HepG2 (cell line): ENCODE results near the gene IL1RAPL1. TPM values are rescaled to one million over a fixed set of nuclear protein-coding genes. Genes with fewer than 3 reads are reported as not detected.

Experiments used
- ATAC-seq: fragments of 200-7000 bp; cut with Tn5 transposase; 3 replicates; pipeline ENCODE4 v1.9.1; 2020; ENCODE audit warnings: mild to moderate bottlenecking, moderate library complexity
- BruUV-seq: library from RNA; stranded (reverse); fragments of 400-500 nt; replicated peaks from 2 replicates; lab custom pipeline; 2021; lab: Mats Ljungman, UMichigan
- CTCF ChIA-PET: fragments of 300-600 bp; formaldehyde crosslinking; extraction: SDS; loops from one replicate; lab custom pipeline; 2021; ENCODE audit warnings: low total read pairs, inconsistent platforms, low intra/inter-chr PET ratio; lab: Yijun Ruan, JAX
- POLR2A ChIA-PET: fragments of 350-600 bp; sonication (Branson Sonifier 250); formaldehyde crosslinking; loops from one replicate; lab custom pipeline; 2020; ENCODE audit warnings: antibody characterized with exemption, inconsistent platforms; lab: Yijun Ruan, JAX
- DNase-seq: peaks from one replicate; pipeline ENCODE4 v3.0.0-alpha.2; 2015; ENCODE audit warnings: low spot score
- FAIRE-seq: peaks from 3 replicates; lab custom pipeline; 2011; peaks lifted over from hg19 to GRCh38; lab: Jason Lieb, UNC
- H2AFZ ChIP-seq: one replicate; pipeline ENCODE4 v1.6.1; 2011; ENCODE audit warnings: low read length, inconsistent platforms
- H3K27ac ChIP-seq: fragments of 300-600 bp; 3 replicates; pipeline ENCODE4 v1.8.0; 2011; ENCODE audit warnings: mixed run types, mild to moderate bottlenecking, mixed read lengths, low read length, inconsistent platforms; ENCODE audit not compliant: insufficient read depth; ENCODE audit errors: extremely low read length
- H3K27me3 ChIP-seq, 2 experiments: fragments of 200-600 bp in 1 of 2; 2 replicates in 1 of 2; 3 replicates in 1 of 2; pipeline versions ENCODE4 v1.6.0 to v1.8.0; 2011; ENCODE audit warnings: low read length in 2 of 2, mild to moderate bottlenecking in 2 of 2, moderate library complexity in 2 of 2, inconsistent platforms in 1 of 2; ENCODE audit not compliant: insufficient read depth in 2 of 2, control insufficient read depth in 1 of 2
- H3K36me3 ChIP-seq, 2 experiments: fragments of 200-600 bp in 1 of 2; replicated peaks in 1 of 2; 2 replicates in 1 of 2; 3 replicates in 1 of 2; pipeline versions ENCODE4 v1.5.1 to v1.8.0; 2011; ENCODE audit warnings: low read length in 2 of 2, inconsistent platforms in 1 of 2; ENCODE audit not compliant: insufficient read depth in 2 of 2, control insufficient read depth in 1 of 2
- H3K4me1 ChIP-seq: 2 replicates; pipeline ENCODE4 v1.5.1; 2012; ENCODE audit warnings: low read length, inconsistent platforms; ENCODE audit not compliant: insufficient read depth
- H3K4me2 ChIP-seq: 2 replicates; pipeline ENCODE4 v1.6.0; 2011; ENCODE audit warnings: low read depth, low read length, inconsistent platforms
- H3K4me3 ChIP-seq, 3 experiments: fragments of 200-600 bp in 1 of 3; sonication (generic), shearing (Covaris generic) in 1 of 3; replicated peaks in 1 of 3; 2 replicates each; pipeline ENCODE4 v1.5.1; 2011 to 2016; ENCODE audit warnings: low read length in 3 of 3, inconsistent platforms in 2 of 3, low read depth in 2 of 3, mild to moderate bottlenecking in 2 of 3, control low read depth in 1 of 3, mixed read lengths in 1 of 3; ENCODE audit not compliant: insufficient read depth in 1 of 3
- H3K79me2 ChIP-seq: one replicate; pipeline ENCODE4 v1.6.1; 2011; ENCODE audit warnings: low read length, inconsistent platforms; ENCODE audit not compliant: insufficient read depth
- H3K9ac ChIP-seq: 2 replicates; pipeline ENCODE4 v1.6.0; 2011; ENCODE audit warnings: mild to moderate bottlenecking, low read depth, low read length, inconsistent platforms; ENCODE audit not compliant: insufficient read depth
- H3K9me3 ChIP-seq: 2 replicates; pipeline ENCODE4 v1.5.1; 2012; ENCODE audit warnings: mild to moderate bottlenecking, low read length
- H4K20me1 ChIP-seq: 2 replicates; pipeline ENCODE4 v1.6.0; 2011; ENCODE audit warnings: inconsistent platforms, mild to moderate bottlenecking, low read length, moderate library complexity; ENCODE audit not compliant: insufficient read depth
- GLI4 ChIP-seq: sonication (generic); formaldehyde crosslinking; IDR thresholded peaks from 2 replicates; pipeline ENCODE4 v1.5.1; 2020; ENCODE audit warnings: missing genetic modification reagents, mild to moderate bottlenecking, moderate library complexity, borderline replicate concordance
- SNRNP70 ChIP-seq: fragments of 200-400 bp; formaldehyde crosslinking; IDR thresholded peaks from 2 replicates; pipeline ENCODE4 v1.6.1; 2017; ENCODE audit warnings: mild to moderate bottlenecking, low read depth, low read length, moderate library complexity
- ZBTB1 ChIP-seq: sonication (generic); formaldehyde crosslinking; IDR thresholded peaks from 2 replicates; pipeline ENCODE4 v1.4.0; 2020; ENCODE audit warnings: missing genetic modification reagents, borderline replicate concordance
- ZFP36L2 ChIP-seq: sonication (generic); formaldehyde crosslinking; IDR thresholded peaks from 2 replicates; pipeline ENCODE4 v1.4.0; 2020; ENCODE audit warnings: missing genetic modification reagents
- ZNF256 ChIP-seq: sonication (generic); formaldehyde crosslinking; conservative IDR thresholded peaks from 2 replicates; pipeline ENCODE4 v1.4.0; 2020; ENCODE audit warnings: missing genetic modification reagents
- ZNF577 ChIP-seq: sonication (generic); formaldehyde crosslinking; IDR thresholded peaks from 2 replicates; pipeline ENCODE4 v1.4.0; 2020; ENCODE audit warnings: mild to moderate bottlenecking, low read depth, missing genetic modification reagents, borderline replicate concordance
- WGBS: methylation state at CpG from one replicate; pipeline ENCODE4 v1.1.6; 2017; ENCODE audit warnings: low lambda C conversion rate; 5-methylcytosine and 5-hydroxymethylcytosine counted together
- in situ Hi-C: cut with HindIII; loops from 2 replicates; pipeline ENCODE4 v1.10.0; 2017; ENCODE audit warnings: low pct_unique_long_range_greater_than_20kb; ENCODE audit not compliant: extremely low pct_ligation_motif_present
- intact Hi-C: fragments of 100-400 bp; cut with micrococcal nuclease; formaldehyde crosslinking; loops from one replicate; pipeline ENCODE4 v1.10.0; 2022; ENCODE audit not compliant: unreplicated experiment
- polyA plus RNA-seq, 8 experiments: library from polyadenylated mRNA; depleted of rRNA in 3 of 8; stranded (reverse) in 7 of 8; unstranded in 1 of 8; fragments of >200 nt; fragmentation: Illumina TruSeq in 4 of 8; extraction: Trizol in 4 of 8; gene quantifications; 2 replicates each; pipeline versions ENCODE4 v1.2.1 to v1.2.3, GENCODE V29; 2011 to 2016; ENCODE audit warnings: low read depth in 4 of 8, missing spikeins in 1 of 8, mixed read lengths in 1 of 8; ENCODE audit not compliant: insufficient read depth in 1 of 8
- total RNA-seq, 5 experiments: library from RNA; depleted of rRNA; stranded (reverse); fragments of >200 nt; fragmentation: Illumina TruSeq; extraction: Trizol; gene quantifications; 2 replicates each; pipeline ENCODE4 v1.2.3, GENCODE V29; 2016; ENCODE audit warnings: low read depth in 1 of 5
- TF ChIP-seq, protein P1 (sequence below): sonication (generic); formaldehyde crosslinking; IDR thresholded peaks from 2 replicates; pipeline ENCODE4 v1.9.0; 2022; ENCODE audit warnings: low read depth, missing genetic modification reagents

IL1RAPL1 gene
- total and polyA plus RNA-seq, 2 of the 13 experiments (the other 11 are each of a cell fraction or from before 2014, with no cell fraction given): 0.04 TPM; not detected in 1

- H3K4me3 ChIP-seq: no peak overlapping the region
- H3K4me1 ChIP-seq: no peaks in the 10 kb centered on the region
- no peaks in the 10 kb centered on the region for H3K79me2 ChIP-seq
- POLR2A ChIA-PET: no interaction called here
- TF ChIP-seq ZNF256: no peak
- DNase-seq (no peak), FAIRE-seq (no peak), ATAC-seq (no peak)
- WGBS: 0% methylated on average over 1 of the region's 1 CpG
- H3K9ac ChIP-seq: no peak overlapping the region
- CTCF ChIA-PET: no interaction called here
- H3K36me3 ChIP-seq: no peaks in the 10 kb centered on the region
- no peak overlapping the region for H2AFZ ChIP-seq
- no TSS peak for BruUV-seq
- H3K27ac ChIP-seq: no peak overlapping the region
- H3K27me3 ChIP-seq: no peaks in the 10 kb centered on the region
- no peaks in the 10 kb centered on the region for H3K9me3 ChIP-seq
- H4K20me1 ChIP-seq: no peaks in the 10 kb centered on the region
- intact Hi-C loops (no loop called here), in situ Hi-C loops (no loop called here)
- H3K4me2 ChIP-seq: no peak overlapping the region
Observed at GRCh38 chrX:28876408-28876807, 289.2 kb downstream of the IL1RAPL1 start.

GRCh38 chrX:28876901-28877300 is 289.7 kb downstream of the IL1RAPL1 start:
- FAIRE-seq: no peak
- no peak overlapping the region for H3K4me3 ChIP-seq
- H3K27me3 ChIP-seq: no peaks in the 10 kb centered on the region
- H3K9me3 ChIP-seq: no peaks in the 10 kb centered on the region
- ATAC-seq: no peak
- ChIA-PET POLR2A (no interaction called here), CTCF (no interaction called here)
- H3K4me2 ChIP-seq: no peak overlapping the region
- no peak for DNase-seq
- no peak overlapping the region for H2AFZ ChIP-seq
- intact Hi-C loops (no loop called here), in situ Hi-C loops (no loop called here)
- TF ChIP-seq ZFP36L2 (no peak), SNRNP70 (no peak), ZBTB1 (no peak), GLI4 (no peak), ZNF577 (CRISPR knock-in tag) (no peak)
- TF ChIP-seq, protein P1, sequence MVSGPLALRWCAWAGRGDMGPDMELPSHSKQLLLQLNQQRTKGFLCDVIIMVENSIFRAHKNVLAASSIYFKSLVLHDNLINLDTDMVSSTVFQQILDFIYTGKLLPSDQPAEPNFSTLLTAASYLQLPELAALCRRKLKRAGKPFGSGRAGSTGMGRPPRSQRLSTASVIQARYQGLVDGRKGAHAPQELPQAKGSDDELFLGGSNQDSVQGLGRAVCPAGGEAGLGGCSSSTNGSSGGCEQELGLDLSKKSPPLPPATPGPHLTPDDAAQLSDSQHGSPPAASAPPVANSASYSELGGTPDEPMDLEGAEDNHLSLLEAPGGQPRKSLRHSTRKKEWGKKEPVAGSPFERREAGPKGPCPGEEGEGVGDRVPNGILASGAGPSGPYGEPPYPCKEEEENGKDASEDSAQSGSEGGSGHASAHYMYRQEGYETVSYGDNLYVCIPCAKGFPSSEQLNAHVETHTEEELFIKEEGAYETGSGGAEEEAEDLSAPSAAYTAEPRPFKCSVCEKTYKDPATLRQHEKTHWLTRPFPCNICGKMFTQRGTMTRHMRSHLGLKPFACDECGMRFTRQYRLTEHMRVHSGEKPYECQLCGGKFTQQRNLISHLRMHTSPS (CRISPR knock-in tag): no peak
- no peaks in the 10 kb centered on the region for H4K20me1 ChIP-seq
- no TSS peak for BruUV-seq
- 4% methylated on average over 2 of the region's 2 CpGs for WGBS
- no peaks in the 10 kb centered on the region for H3K36me3 ChIP-seq
- no peak overlapping the region for H3K9ac ChIP-seq
- no peak overlapping the region for H3K27ac ChIP-seq
- H3K4me1 ChIP-seq: no peaks in the 10 kb centered on the region
- no peaks in the 10 kb centered on the region for H3K79me2 ChIP-seq
